Neutrophil (primary cell): ENCODE data around the gene CD6.
"Not testable (repeated sequence)": the region's sequence is repeated elsewhere in the genome, so short reads cannot be mapped to it uniquely, and the experiment has no call there.

Source experiments
- H3K27ac ChIP-seq: fragments of 200-600 bp; sonication (generic); 2 replicates; pipeline ENCODE4 v1.5.1; 2016; ENCODE audit warnings: mild to moderate bottlenecking, moderate library complexity
- H3K27me3 ChIP-seq: fragments of 200-600 bp; sonication (generic); 2 replicates; pipeline ENCODE4 v1.6.0; 2016; ENCODE audit warnings: mild to moderate bottlenecking
- H3K36me3 ChIP-seq: fragments of 200-600 bp; sonication (generic); 2 replicates; pipeline ENCODE4 v1.5.1; 2017
- H3K4me1 ChIP-seq, 2 experiments: fragments of 200-600 bp in 1 of 2; sonication (generic) in 1 of 2; 1 replicate in 1 of 2; 2 replicates in 1 of 2; pipeline versions ENCODE4 v1.5.1 to v1.6.1; 2013 to 2016; ENCODE audit warnings: low read depth in 1 of 2, low read length in 1 of 2, mild to moderate bottlenecking in 1 of 2, moderate library complexity in 1 of 2; ENCODE audit not compliant: control insufficient read depth in 1 of 2, insufficient read depth in 1 of 2
- H3K4me3 ChIP-seq, 2 experiments: fragments of 200-600 bp in 1 of 2; sonication (generic) in 1 of 2; 1 replicate in 1 of 2; 2 replicates in 1 of 2; pipeline ENCODE4 v1.5.1; 2013 to 2016; ENCODE audit warnings: low read depth in 1 of 2, low read length in 1 of 2, mild to moderate bottlenecking in 1 of 2, moderate library complexity in 1 of 2
- H3K9me3 ChIP-seq: fragments of 200-600 bp; sonication (generic); 2 replicates; pipeline ENCODE4 v1.5.1; 2016
- CTCF ChIP-seq: fragments of 200-600 bp; sonication (generic); IDR thresholded peaks from 2 replicates; pipeline ENCODE4 v1.5.1; 2016; ENCODE audit warnings: antibody characterized with exemption

Gene CD6

GRCh38 chr11:60973699-60974098, 2.2 kb downstream of the CD6 start:
- Histone ChIP-seq H3K27me3 (peaks cover 68% of the 10 kb centered on the region), H3K9me3 (no peaks in the 10 kb centered on the region), H3K27ac (no peak overlapping the region), H3K36me3 (no peaks in the 10 kb centered on the region), H3K4me1 (peaks cover 0 to 6% of the 10 kb centered on the region in 2 experiments), H3K4me3 (no peak overlapping the region)
- no peak for TF ChIP-seq CTCF

- H3K27me3 ChIP-seq = peaks cover 62% of the 10 kb centered on the region
- not testable (repeated sequence) for H3K4me3 ChIP-seq, H3K27ac ChIP-seq, H3K4me1 ChIP-seq, H3K9me3 ChIP-seq, H3K36me3 ChIP-seq
Observed at GRCh38 chr11:60974316-60974715, 2.8 kb downstream of the CD6 start.

- peaks cover 0 to 6% of the 10 kb centered on the region in 2 experiments for H3K4me1 ChIP-seq
- no peak for TF ChIP-seq CTCF
Observed at GRCh38 chr11:60974726-60975125, 3.2 kb downstream of the CD6 start.

GRCh38 chr11:60977224-60977623, 5.7 kb downstream of the CD6 start:
- Histone ChIP-seq H3K9me3 (no peaks in the 10 kb centered on the region), H3K27ac (no peak overlapping the region), H3K4me3 (no peak overlapping the region), H3K4me1 (no peaks in the 10 kb centered on the region), H3K27me3 (peaks cover 33% of the 10 kb centered on the region), H3K36me3 (no peaks in the 10 kb centered on the region)
- no peak for TF ChIP-seq CTCF

More at GRCh38 chr11:60974726-60975125, 3.2 kb downstream of the CD6 start:
- Histone ChIP-seq H3K36me3 (no peaks in the 10 kb centered on the region), H3K9me3 (no peaks in the 10 kb centered on the region), H3K4me3 (no peak overlapping the region), H3K27me3 (peaks cover 58% of the 10 kb centered on the region), H3K27ac (no peak overlapping the region)

GRCh38 chr11:60977836-60978235, 6.4 kb downstream of the CD6 start:
- no peak overlapping the region for H3K4me3 ChIP-seq
- no peak overlapping the region for H3K27ac ChIP-seq
- no peaks in the 10 kb centered on the region for H3K9me3 ChIP-seq
- TF ChIP-seq CTCF = no peak
- H3K4me1 ChIP-seq = no peaks in the 10 kb centered on the region
- H3K36me3 ChIP-seq = no peaks in the 10 kb centered on the region
- H3K27me3 ChIP-seq = peaks cover 27% of the 10 kb centered on the region

GRCh38 chr11:60978546-60979380, 7.3 kb downstream of the CD6 start:
- no peak for TF ChIP-seq CTCF
- H3K4me1 ChIP-seq = no peaks in the 10 kb centered on the region
- peaks cover 20% of the 10 kb centered on the region for H3K27me3 ChIP-seq
- H3K4me3 ChIP-seq = no peak overlapping the region
- H3K27ac ChIP-seq = no peak overlapping the region
- no peaks in the 10 kb centered on the region for H3K9me3 ChIP-seq
- H3K36me3 ChIP-seq = no peaks in the 10 kb centered on the region
